Measurements from ENCODE around the gene PALM2AKAP2. TPM values are rescaled to one million over a fixed set of nuclear protein-coding genes. Genes with fewer than 3 reads are reported as not detected.

The PALM2AKAP2 gene
- total and polyA plus RNA-seq, 2 experiments from 2014 or later = 2.5 to 7.9 TPM

DNA sequence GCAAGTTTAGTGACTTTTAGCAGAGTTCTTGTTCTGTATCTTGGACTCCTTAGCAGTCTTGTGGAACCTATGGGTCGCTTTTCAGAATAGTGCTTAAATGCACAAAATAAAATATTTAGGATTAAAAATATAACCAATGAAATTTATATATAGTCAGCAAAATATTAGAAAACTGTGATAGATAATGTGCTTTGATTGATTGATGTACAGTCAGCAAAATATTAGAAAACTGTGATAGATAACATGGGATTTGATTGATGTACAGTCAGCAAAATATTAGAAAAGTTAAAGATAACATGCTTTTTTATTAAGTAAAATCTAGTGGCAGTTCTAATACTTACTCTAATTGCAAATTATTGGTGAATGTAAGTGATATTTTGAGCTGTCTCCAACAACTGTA is 16.1 kb downstream of the PALM2AKAP2 start:
- Histone ChIP-seq H4K20me1 (replicated peaks; ENCODE audit: insufficient read depth) (no peaks in the 10 kb centered on the region; the same call in 1 of the 2 replicates), H3K27ac (ENCODE audit: low read depth) (no peak overlapping the region), H3K4me1 (ENCODE audit: insufficient read depth) (no peaks in the 10 kb centered on the region), H3K27me3 (ENCODE audit: insufficient read depth) (no peaks in the 10 kb centered on the region), H3K36me3 (ENCODE audit: insufficient read depth) (no peaks in the 10 kb centered on the region), H3K79me2 (replicated peaks; ENCODE audit: insufficient read depth) (peaks cover 31% of the 10 kb centered on the region), H3K4me3 (no peak overlapping the region), H3K4me2 (no peak overlapping the region), H3K9me2 (ENCODE audit: insufficient read depth) (no peaks in the 10 kb centered on the region), H2AFZ (no peak overlapping the region), H3F3A (replicated peaks; ENCODE audit: low read depth) (no peaks in the 10 kb centered on the region)
- Mint-ChIP-seq H3K4me3 (no peak overlapping the region), H3K36me3 (ENCODE audit: low read depth) (no peaks in the 10 kb centered on the region), H3K4me1 (no peaks in the 10 kb centered on the region), H3K27me3 (ENCODE audit: insufficient read depth, low read depth, poor library complexity) (peaks cover 3% of the 10 kb centered on the region), H3K27ac (no peak overlapping the region), H3K9me3 (no peaks in the 10 kb centered on the region)
- no peak for TF ChIP-seq JUNB (IDR thresholded peaks at IDR 0.05; ENCODE audit: unreplicated experiment)
- TF ChIP-seq CREB1 (CRISPR knock-in tag; IDR thresholded peaks at IDR 0.05; ENCODE audit: low read depth) = no peak
- no peak for TF ChIP-seq ZNF114 (CRISPR knock-in tag; IDR thresholded peaks at IDR 0.05)
- no peak for TF ChIP-seq STAT1 (IDR thresholded peaks at IDR 0.05; ENCODE audit: unreplicated experiment)
- TF ChIP-seq CTCF (conservative IDR thresholded peaks at IDR 0.05; ENCODE audit: low read depth in 2 of 2) = no peak
- no peak for TF ChIP-seq EZH2 (IDR thresholded peaks at IDR 0.05; ENCODE audit: low read depth, unreplicated experiment)
- no peak for TF ChIP-seq POLR2AphosphoS5 (IDR thresholded peaks at IDR 0.05; ENCODE audit: low read depth)
- TF ChIP-seq NANOG (IDR thresholded peaks at IDR 0.05; ENCODE audit: borderline replicate concordance) = no peak
- no peak for TF ChIP-seq REST (IDR thresholded peaks at IDR 0.05; ENCODE audit: unreplicated experiment)
- TF ChIP-seq, protein P1, sequence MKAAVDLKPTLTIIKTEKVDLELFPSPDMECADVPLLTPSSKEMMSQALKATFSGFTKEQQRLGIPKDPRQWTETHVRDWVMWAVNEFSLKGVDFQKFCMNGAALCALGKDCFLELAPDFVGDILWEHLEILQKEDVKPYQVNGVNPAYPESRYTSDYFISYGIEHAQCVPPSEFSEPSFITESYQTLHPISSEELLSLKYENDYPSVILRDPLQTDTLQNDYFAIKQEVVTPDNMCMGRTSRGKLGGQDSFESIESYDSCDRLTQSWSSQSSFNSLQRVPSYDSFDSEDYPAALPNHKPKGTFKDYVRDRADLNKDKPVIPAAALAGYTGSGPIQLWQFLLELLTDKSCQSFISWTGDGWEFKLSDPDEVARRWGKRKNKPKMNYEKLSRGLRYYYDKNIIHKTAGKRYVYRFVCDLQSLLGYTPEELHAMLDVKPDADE (IDR thresholded peaks at IDR 0.05) = no peak
- no peak for TF ChIP-seq ZNF331 (CRISPR knock-in tag; IDR thresholded peaks at IDR 0.05; ENCODE audit: low read depth)
- no peak for TF ChIP-seq ZNF462 (CRISPR knock-in tag; IDR thresholded peaks at IDR 0.05)
- TF ChIP-seq EZH2phosphoT487 (IDR thresholded peaks at IDR 0.05; ENCODE audit: unreplicated experiment) = no peak
- no peak for DNase-seq (ENCODE audit: low spot score)
- ATAC-seq = no peak

All from GM23338 (cell line).